Parathyroid adenoma (tissue), 2 donors: ENCODE data around the gene UCK1.

ENCODE experiments used
- H2AFZ ChIP-seq: fragments of 300-600 bp; sonication (generic); one replicate; pipeline ENCODE4 v1.7.0; 2017; ENCODE audit warnings: antibody characterized with exemption, mild to moderate bottlenecking
- H3K27ac ChIP-seq: fragments of 300-600 bp; sonication (generic); one replicate; pipeline ENCODE4 v1.7.0; 2017
- H3K27me3 ChIP-seq: fragments of 300-600 bp; sonication (generic); one replicate; pipeline ENCODE4 v1.7.0; 2017; ENCODE audit warnings: low read length; ENCODE audit not compliant: control insufficient read depth, insufficient read depth
- H3K36me3 ChIP-seq: fragments of 300-600 bp; sonication (generic); one replicate; pipeline ENCODE4 v1.7.0; 2017; ENCODE audit warnings: low read length; ENCODE audit not compliant: control insufficient read depth, insufficient read depth
- H3K4me1 ChIP-seq: fragments of 300-600 bp; sonication (generic); one replicate; pipeline ENCODE4 v1.7.0; 2017; ENCODE audit warnings: control low read depth
- H3K4me2 ChIP-seq: fragments of 300-600 bp; sonication (generic); one replicate; pipeline ENCODE4 v1.7.0; 2017; ENCODE audit warnings: low read length
- H3K4me3 ChIP-seq: fragments of 300-600 bp; sonication (generic); one replicate; pipeline ENCODE4 v1.7.0; 2017; ENCODE audit warnings: low read depth, low read length
- H3K79me2 ChIP-seq: fragments of 300-600 bp; sonication (generic); one replicate; pipeline ENCODE4 v1.7.0; 2017; ENCODE audit warnings: control low read depth
- H3K9ac ChIP-seq: fragments of 300-600 bp; sonication (generic); one replicate; pipeline ENCODE4 v1.7.0; 2017; ENCODE audit warnings: mild to moderate bottlenecking
- H3K9me3 ChIP-seq: fragments of 300-600 bp; sonication (generic); one replicate; pipeline ENCODE4 v1.7.0; 2017; ENCODE audit warnings: low read length; ENCODE audit not compliant: control insufficient read depth
- CTCF ChIP-seq: fragments of 300-600 bp; sonication (generic); IDR thresholded peaks from one replicate; pipeline ENCODE4 v1.7.0; 2017; ENCODE audit warnings: antibody characterized with exemption, mild to moderate bottlenecking
- donor health status: primary hyperparathyroidism.

The UCK1 gene

GRCh38 chr9:131478911-131479310, 52.2 kb downstream of the UCK1 start:
- Histone ChIP-seq H3K4me2 (no peak overlapping the region), H3K27ac (no peak overlapping the region), H3K9me3 (no peaks in the 10 kb centered on the region), H2AFZ (no peak overlapping the region), H3K36me3 (no peaks in the 10 kb centered on the region), H3K9ac (no peak overlapping the region), H3K4me3 (no peak overlapping the region), H3K27me3 (no peaks in the 10 kb centered on the region), H3K4me1 (no peaks in the 10 kb centered on the region), H3K79me2 (peaks cover 5% of the 10 kb centered on the region)
- TF ChIP-seq CTCF: no peak

- Histone ChIP-seq H3K4me3 (no peak overlapping the region), H3K4me2 (no peak overlapping the region), H3K36me3 (no peaks in the 10 kb centered on the region), H3K79me2 (peaks cover 5% of the 10 kb centered on the region), H2AFZ (no peak overlapping the region), H3K27me3 (no peaks in the 10 kb centered on the region), H3K27ac (no peak overlapping the region), H3K9ac (no peak overlapping the region), H3K4me1 (no peaks in the 10 kb centered on the region), H3K9me3 (no peaks in the 10 kb centered on the region)
- peak; percentile 17 for TF ChIP-seq CTCF
These were observed 52.6 kb downstream of the UCK1 start for GRCh38 chr9:131478421-131478868.

- Histone ChIP-seq H3K79me2 (peaks cover 5% of the 10 kb centered on the region), H3K4me1 (no peaks in the 10 kb centered on the region), H3K9me3 (no peaks in the 10 kb centered on the region), H3K9ac (no peak overlapping the region), H3K36me3 (no peaks in the 10 kb centered on the region), H3K27me3 (no peaks in the 10 kb centered on the region), H3K4me3 (no peak overlapping the region), H2AFZ (no peak overlapping the region), H3K27ac (no peak overlapping the region), H3K4me2 (no peak overlapping the region)
- TF ChIP-seq CTCF: no peak
These were observed 53.1 kb downstream of the UCK1 start for GRCh38 chr9:131477816-131478419.

GRCh38 chr9:131477367-131477766, 53.7 kb downstream of the UCK1 start:
- no peaks in the 10 kb centered on the region for H3K36me3 ChIP-seq

More at GRCh38 chr9:131477367-131477766, 53.7 kb downstream of the UCK1 start:
- H2AFZ ChIP-seq: no peak overlapping the region
- no peak for TF ChIP-seq CTCF
- no peaks in the 10 kb centered on the region for H3K9me3 ChIP-seq
- H3K4me2 ChIP-seq: no peak overlapping the region
- H3K27me3 ChIP-seq: no peaks in the 10 kb centered on the region
- no peak overlapping the region for H3K4me3 ChIP-seq
- H3K27ac ChIP-seq: no peak overlapping the region
- H3K9ac ChIP-seq: no peak overlapping the region
- H3K79me2 ChIP-seq: peaks cover 5% of the 10 kb centered on the region
- H3K4me1 ChIP-seq: no peaks in the 10 kb centered on the region
